Cardiac muscle cell (in vitro differentiated cells and primary cell): ENCODE data around the gene TMEM114. TPM values are rescaled to one million over a fixed set of nuclear protein-coding genes. Genes with fewer than 3 reads are reported as not detected.

Experiments
- DNase-seq, 2 donors: peaks; one replicate each; pipeline versions ENCODE4 v3.0.0 to v3.0.0-alpha.2; 2010 to 2017; ENCODE audit warnings: low read depth in 1 of 2, low spot score in 1 of 2
- H3K27ac ChIP-seq: fragments of 200-600 bp; sonication (generic); 2 replicates; pipeline ENCODE4 v1.5.1; 2016
- H3K27me3 ChIP-seq: fragments of 200-600 bp; sonication (generic); 2 replicates; pipeline ENCODE4 v1.6.0; 2016; ENCODE audit warnings: control low read depth
- H3K36me3 ChIP-seq: fragments of 200-600 bp; sonication (generic); 2 replicates; pipeline ENCODE4 v1.5.1; 2016; ENCODE audit warnings: control low read depth
- H3K4me1 ChIP-seq: fragments of 200-600 bp; sonication (generic); 2 replicates; pipeline ENCODE4 v1.8.1; 2017; ENCODE audit warnings: low read depth, mild to moderate bottlenecking, mixed run types
- H3K4me3 ChIP-seq: fragments of 200-600 bp; sonication (generic); 2 replicates; pipeline ENCODE4 v1.5.1; 2016; ENCODE audit warnings: mild to moderate bottlenecking
- H3K9me3 ChIP-seq: fragments of 200-600 bp; sonication (generic); 2 replicates; pipeline ENCODE4 v1.5.1; 2017; ENCODE audit warnings: low read depth, mild to moderate bottlenecking, control low read depth
- CTCF ChIP-seq: IDR thresholded peaks from 2 replicates; pipeline ENCODE4 v1.5.1; 2012; ENCODE audit warnings: low read depth, mild to moderate bottlenecking, low read length
- polyA plus RNA-seq: library from polyadenylated mRNA; unstranded; fragments of >200 nt; fragmentation: Nextera tagmentation; extraction: Ambion mirVana; gene quantifications from 2 replicates; pipeline ENCODE4 v1.2.1, GENCODE V29; 2016
- total RNA-seq: library from RNA; depleted of rRNA; stranded (reverse); fragments of >200 nt; gene quantifications from 2 replicates; pipeline ENCODE4 v1.2.3, GENCODE V29; 2016

Gene TMEM114
- total and polyA plus RNA-seq, 2 experiments from 2014 or later, result not detected

- Histone ChIP-seq H3K9me3 (no peaks in the 10 kb centered on the region), H3K4me1 (no peaks in the 10 kb centered on the region), H3K4me3 (no peak overlapping the region), H3K36me3 (no peaks in the 10 kb centered on the region), H3K27me3 (peaks cover 22% of the 10 kb centered on the region), H3K27ac (no peak overlapping the region)
- DNase-seq, result no peak
- no peak for TF ChIP-seq CTCF
Measured at GRCh38 chr16:8581831-8582580, 8.3 kb downstream of the TMEM114 start.

GRCh38 chr16:8579559-8579958, 10.8 kb downstream of the TMEM114 start:
- no peaks in the 10 kb centered on the region for H3K9me3 ChIP-seq
- H3K27me3 ChIP-seq, result peaks cover 5% of the 10 kb centered on the region
- H3K4me3 ChIP-seq, result no peak overlapping the region
- no peak for TF ChIP-seq CTCF
- H3K36me3 ChIP-seq, result no peaks in the 10 kb centered on the region
- H3K27ac ChIP-seq, result no peak overlapping the region
- H3K4me1 ChIP-seq, result no peaks in the 10 kb centered on the region
- DNase-seq, result no peak

GRCh38 chr16:8577678-8578304, 12.5 kb downstream of the TMEM114 start:
- no peaks in the 10 kb centered on the region for H3K9me3 ChIP-seq
- TF ChIP-seq CTCF, result no peak
- no peaks in the 10 kb centered on the region for H3K4me1 ChIP-seq
- no peaks in the 10 kb centered on the region for H3K36me3 ChIP-seq
- DNase-seq, result no peak
- H3K27me3 ChIP-seq, result peaks cover 5% of the 10 kb centered on the region
- H3K4me3 ChIP-seq, result no peak overlapping the region
- H3K27ac ChIP-seq, result no peak overlapping the region

- Histone ChIP-seq H3K4me3 (no peak overlapping the region), H3K4me1 (no peaks in the 10 kb centered on the region), H3K9me3 (no peaks in the 10 kb centered on the region), H3K27me3 (peaks cover 3% of the 10 kb centered on the region), H3K27ac (no peak overlapping the region), H3K36me3 (no peaks in the 10 kb centered on the region)
- no peak for TF ChIP-seq CTCF
- no peak for DNase-seq
Measured at GRCh38 chr16:8576141-8577004, 13.9 kb downstream of the TMEM114 start.

- Histone ChIP-seq H3K4me3 (no peak overlapping the region), H3K27me3 (peaks cover 3% of the 10 kb centered on the region), H3K9me3 (no peaks in the 10 kb centered on the region), H3K27ac (no peak overlapping the region), H3K36me3 (no peaks in the 10 kb centered on the region), H3K4me1 (no peaks in the 10 kb centered on the region)
- TF ChIP-seq CTCF, result no peak
- no peak for DNase-seq
Measured at GRCh38 chr16:8575399-8575798, 14.9 kb downstream of the TMEM114 start.
